ENCODE results near the gene TMEM30A. TPM values are rescaled to one million over a fixed set of nuclear protein-coding genes. Genes with fewer than 3 reads are reported as not detected.
A peak's percentile ranks its signal among the peaks of the same experiment; 100 is the strongest.

The TMEM30A gene
- total RNA-seq (2014; rRNA removed; shearing (Covaris generic)): 136 and 142 TPM in 2 replicates

- peak; percentile 99 for DNase-seq (ENCODE audit: low read depth)
Observed at GRCh38 chr6:75284632-75285282, at the start of gene TMEM30A. TSS of gene TMEM30A (minus strand) at chr6:75284792. CDS start at chr6:75284638, 154 bp downstream.

GRCh38 chr6:75333676-75334200 lies 49.1 kb upstream of the TMEM30A start:
- no peak for DNase-seq (ENCODE audit: low read depth)

DNA sequence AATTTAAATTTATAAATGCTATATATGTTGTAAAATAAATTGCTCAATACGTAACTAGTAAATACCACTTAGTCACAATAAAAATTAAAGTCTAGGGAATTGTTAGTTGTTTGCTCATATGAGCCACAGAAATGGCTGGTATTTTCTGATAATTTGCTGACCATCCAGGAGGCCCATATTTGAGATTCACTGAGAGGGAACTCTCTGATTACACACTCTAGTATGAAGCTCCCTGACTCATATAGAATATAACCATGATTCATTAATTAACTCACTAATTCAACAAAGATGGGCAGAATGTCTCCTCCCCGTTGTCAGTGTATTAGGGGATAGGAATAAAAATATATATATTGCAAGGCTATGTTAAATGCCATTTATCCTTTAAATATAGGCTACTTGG lies 46.6 kb upstream of the TMEM30A start:
- peak; percentile 3 for DNase-seq (ENCODE audit: low read depth)

GRCh38 chr6:75329703-75330102 lies 45.1 kb upstream of the TMEM30A start:
- DNase-seq (ENCODE audit: low read depth): no peak

DNA sequence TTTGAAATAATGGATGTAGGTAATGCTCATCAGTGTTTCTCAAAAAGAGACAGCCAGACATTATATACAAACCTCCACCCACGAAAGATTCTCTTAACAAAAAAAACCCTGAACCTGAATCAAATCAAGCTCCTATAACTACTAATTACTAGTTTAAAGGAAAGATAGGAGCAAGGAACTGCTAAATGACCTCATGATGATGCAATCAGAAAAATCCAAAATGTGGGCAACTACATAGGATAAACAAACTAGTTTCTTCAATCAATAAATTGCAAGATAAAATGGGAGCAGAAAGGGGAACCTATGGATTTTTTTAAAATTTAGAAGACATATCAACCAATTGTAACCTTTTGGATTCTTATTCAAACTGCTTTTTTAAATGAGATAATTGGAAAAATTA lies 43.2 kb upstream of the TMEM30A start:
- DNase-seq (ENCODE audit: low read depth): no peak

DNA sequence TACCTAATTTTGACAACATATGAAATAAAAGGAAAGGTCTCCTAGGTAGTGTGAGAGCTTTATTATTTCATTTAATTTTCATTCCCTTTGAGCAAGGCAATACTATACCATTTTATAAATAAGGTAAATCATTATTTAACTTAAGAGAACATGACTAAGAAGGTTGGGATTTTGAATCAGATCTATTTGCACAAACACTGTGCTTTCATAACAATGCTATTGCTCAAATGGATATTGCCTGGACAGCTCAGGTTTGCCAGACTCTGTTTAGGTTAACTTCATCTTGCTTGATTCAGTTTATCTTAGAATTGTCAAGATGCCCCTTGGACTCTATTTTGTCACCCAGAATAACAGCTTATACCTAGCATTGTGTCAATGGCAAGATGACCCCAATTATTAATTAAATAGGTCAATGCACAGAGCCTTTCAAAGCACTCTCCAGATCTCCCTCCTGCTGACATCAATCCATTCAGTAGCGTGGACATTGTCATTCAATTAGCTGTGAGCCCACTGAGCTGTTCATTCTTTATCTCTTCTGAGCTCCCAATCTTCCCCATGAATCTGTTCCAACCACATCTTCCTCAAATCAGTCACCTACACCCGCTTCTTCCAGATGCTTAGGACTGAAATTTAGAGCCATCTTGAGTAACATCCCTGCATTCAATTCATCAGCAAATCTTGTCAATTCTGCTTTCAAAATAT lies 42.1 kb upstream of the TMEM30A start:
- DNase-seq (ENCODE audit: low read depth): no peak

- DNase-seq (ENCODE audit: low read depth): no peak
Observed at GRCh38 chr6:75318900-75319299, 34.3 kb upstream of the TMEM30A start.

DNA sequence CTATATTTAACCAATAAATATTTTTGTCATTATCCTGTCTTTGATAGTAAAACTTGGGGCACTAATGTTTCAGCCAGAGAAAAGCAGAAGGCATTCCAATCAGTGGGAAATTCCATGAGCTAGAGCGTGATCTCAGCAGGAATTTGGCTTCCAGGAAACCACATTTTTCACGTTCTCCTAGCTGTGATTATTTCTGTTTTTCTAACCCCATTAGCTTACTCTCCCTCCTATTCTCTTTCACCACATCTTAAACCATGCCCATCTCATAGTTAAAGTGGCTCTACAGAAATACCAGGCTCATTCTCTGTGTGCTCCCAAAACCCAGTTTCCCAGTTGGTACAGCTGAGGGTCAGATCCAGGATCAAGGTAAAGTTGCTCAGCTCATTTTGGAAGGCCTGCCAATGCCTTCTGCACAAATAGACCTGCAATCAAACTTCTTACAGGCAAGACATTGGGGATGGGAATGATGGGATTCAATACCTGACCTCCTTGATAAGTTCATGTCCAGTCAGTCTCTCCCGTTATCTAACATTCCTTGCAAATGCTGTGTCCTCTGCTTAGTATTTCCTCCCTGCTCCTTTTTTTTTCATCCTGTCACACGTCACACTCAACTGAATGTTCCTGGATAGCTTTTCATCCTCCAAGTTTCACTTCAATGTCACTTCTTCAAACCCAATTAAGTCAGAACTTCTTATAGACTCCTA lies 33.1 kb upstream of the TMEM30A start:
- peak; percentile 2 for DNase-seq (ENCODE audit: low read depth)

DNA sequence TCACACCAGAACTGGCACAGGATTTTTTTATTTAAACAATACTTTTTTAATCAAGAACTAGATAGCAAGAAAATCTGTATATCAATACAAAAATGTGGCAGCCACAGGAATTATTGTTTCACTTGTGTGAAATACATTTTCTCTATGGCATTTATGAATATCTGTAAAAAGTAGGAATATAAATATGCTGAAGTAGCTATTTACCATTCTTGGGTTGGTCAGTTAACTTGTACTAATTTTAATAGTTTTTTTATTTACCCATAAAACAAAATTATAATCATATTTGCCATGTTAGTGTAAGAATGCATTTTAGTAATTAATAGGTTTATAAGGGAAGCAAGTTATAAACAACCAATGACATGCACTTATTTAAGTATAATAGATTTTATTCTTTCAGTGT lies 31.4 kb upstream of the TMEM30A start:
- DNase-seq (ENCODE audit: low read depth): no peak

DNA sequence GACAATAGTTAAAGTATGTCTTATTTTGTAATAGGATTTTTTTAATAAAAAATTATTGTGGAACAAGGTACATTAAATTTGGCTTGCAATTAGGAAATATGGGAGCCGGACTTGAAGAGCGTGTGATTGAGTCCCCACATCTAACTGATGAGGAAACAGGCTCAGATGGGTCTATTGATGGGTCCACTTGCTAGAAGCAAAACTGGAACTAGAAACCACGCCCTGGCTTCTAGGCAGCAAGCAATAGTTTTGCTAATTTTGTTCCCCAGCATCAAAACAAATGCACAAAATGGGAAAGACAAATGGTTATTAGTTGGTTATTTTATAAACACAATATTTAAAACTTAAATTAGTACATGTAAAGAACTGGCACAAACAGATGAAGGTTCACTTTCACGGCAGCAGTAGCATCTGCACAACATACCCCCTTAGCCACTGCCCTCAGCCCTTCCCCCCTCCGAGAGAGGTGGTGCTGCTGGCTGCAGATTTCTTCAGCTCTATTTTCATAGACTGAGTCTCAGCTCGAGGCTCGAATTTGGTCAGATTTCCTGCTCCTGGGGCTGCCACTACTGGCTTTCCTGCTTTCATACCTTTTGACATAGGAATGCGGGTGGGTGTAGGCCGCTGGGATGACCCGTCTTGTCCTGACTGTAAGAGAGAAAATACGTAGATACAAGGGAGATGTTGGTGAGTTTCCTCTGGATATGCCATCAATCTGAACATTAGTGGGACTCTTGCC lies 23.8 kb upstream of the TMEM30A start:
- DNase-seq (ENCODE audit: low read depth): no peak

GRCh38 chr6:75307364-75308004 lies 22.9 kb upstream of the TMEM30A start:
- no peak for DNase-seq (ENCODE audit: low read depth)

DNA sequence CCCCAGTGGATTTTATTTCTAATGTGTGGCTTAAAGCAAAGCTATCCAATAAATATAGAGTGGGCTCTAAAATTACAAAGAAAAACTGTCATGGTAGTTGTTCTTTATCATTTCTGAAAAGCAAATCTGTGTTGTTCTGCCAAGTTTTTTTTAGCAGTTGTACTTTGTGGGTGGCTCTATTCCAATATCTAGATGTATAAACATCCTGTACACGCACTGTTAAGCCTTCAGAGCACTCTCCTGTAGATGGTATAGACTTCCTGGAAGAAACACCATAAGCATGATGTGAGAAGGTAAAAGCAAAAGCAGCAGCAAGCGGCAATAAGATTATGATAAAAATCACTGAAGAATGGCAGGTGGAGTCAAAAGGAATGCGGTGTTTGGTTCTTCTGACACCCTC lies 21.5 kb upstream of the TMEM30A start:
- no peak for DNase-seq (ENCODE audit: low read depth)

GRCh38 chr6:75305573-75305972 lies 21.0 kb upstream of the TMEM30A start:
- no peak for DNase-seq (ENCODE audit: low read depth)

DNA sequence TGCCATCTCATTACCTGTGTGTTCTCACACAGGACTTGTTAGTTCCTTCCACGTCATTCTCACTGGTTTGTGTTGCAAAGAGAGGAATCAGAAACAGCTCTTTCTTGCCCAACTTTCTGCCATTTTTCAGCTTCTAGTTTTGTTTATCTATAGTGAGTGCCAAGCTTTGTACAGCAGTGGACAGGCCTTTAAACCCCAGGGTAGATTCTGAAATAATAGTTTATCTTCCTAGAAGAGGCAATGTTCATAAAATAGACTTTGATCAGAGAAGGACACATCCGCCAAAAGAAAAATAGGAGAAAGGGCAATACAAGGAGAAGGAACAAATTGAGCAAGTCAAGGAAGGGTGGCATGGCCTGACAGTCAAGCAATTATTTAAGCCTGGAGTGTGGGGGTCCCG lies 17.7 kb upstream of the TMEM30A start:
- no peak for DNase-seq (ENCODE audit: low read depth)

DNA sequence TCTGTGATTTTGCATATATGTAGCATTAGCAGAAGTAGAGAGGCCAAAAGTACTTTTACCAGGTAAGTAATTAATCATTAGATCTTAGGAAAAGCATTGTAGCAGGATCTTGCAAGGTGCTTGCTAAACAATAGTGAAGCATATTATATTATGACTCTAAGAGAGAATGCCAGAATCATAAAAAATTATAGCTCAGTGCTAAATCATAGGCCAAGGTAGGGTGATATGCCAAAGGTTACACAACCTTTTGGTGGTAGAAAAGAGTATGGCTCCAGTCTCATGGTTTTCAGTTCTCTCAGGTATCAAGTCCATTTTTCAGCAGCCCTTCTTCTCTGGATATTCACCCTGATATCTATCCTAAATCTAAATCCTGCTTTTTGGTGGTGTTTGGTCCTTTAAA lies 16.9 kb upstream of the TMEM30A start:
- no peak for DNase-seq (ENCODE audit: low read depth)

DNA sequence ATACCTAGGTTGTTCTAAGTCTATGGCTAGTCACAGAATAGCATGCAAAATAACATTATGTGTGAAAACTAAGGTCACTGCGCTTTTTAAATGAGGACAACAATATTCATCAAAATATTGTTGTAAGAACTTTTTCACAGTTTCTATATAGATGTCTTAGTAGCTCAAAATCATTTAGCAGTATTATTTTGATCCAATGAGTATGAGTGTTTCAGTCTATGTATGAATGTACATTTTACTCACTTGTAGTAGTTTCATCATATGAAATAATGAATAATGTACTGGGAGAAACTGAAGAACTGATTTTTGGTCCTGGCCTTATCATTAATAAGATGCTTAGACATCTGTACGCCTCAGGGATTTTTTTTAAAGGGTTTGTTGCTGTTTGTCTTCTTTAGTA lies 16.5 kb upstream of the TMEM30A start:
- no peak for DNase-seq (ENCODE audit: low read depth)

- DNase-seq (ENCODE audit: low read depth): no peak
Observed at GRCh38 chr6:75300531-75300855, 15.9 kb upstream of the TMEM30A start.

DNA sequence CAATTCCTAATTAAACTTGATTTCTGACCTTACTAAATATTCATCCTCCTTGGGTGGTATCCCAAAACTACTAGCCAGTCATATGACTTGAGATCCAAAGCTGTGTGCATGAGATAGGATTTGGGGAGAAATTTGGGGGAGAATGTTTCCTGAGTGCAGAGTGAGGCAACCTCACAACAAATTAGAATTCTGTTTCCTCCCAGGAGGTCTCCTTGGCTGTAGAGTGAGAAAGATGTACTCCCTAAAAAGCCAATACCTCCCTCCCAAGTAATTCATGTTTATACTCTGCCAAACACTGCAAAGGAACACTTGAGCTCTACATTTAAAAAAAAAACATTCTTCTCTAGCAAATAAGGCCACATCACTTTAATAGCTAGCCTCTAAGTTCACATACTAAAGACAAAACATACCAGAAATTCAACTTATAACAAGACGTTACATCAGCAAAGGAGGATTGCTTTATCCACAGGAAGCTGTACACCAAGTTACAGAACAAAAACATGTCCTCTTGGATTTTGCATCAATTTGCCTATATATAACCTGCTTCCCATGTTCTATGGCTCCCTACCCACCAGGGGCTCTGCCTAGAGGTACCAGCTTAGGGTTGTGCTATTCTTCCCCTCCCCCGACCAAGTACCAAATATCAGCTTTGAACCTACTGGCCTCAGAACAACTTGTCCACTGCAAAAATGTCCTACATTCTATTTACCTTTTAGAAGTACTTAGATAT lies 15.4 kb upstream of the TMEM30A start:
- no peak for DNase-seq (ENCODE audit: low read depth)

DNA sequence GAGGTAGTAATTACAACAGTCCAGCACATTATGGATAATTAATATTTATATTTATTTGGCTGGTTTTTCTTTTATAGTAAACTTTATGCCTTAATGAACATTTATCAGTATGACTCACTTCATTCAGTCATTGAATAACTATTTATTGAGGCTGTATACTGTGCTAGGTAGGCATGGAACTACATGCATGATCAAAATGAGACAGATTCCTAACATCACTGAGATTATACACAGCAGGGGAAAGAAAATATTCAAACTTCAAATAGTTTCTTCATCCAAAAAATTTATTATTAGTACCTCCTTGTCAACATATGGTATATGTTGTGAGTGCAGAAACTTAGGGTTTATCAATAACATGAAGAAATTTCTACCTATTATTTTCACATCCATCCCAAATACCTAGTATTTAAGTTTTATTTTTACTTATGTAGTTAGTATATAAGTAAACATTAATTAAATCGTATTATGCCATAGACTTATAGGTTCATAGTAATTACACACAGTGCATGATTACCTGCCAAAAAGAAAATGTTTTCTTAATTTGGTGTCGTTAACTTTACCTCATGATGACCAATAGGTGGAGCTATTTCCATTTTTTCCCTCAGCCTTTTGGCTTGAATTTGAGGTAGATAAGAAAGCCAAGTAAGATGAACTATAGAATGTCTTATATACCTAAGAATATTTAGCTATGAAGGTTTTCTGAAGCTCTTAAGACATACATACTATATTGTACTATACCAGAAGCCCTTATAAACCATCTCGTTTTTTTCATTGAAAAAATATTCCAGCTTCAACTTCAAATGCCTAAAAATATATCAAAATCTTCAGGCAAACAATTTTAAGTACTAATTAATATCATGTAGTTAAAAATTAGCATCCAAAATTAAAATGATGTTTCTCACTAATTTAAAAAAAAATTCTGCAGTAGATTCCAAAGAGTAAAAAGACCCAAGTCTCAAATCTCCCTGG lies 12.5 kb upstream of the TMEM30A start:
- peak; percentile 62 for DNase-seq (ENCODE audit: low read depth)

GRCh38 chr6:75292555-75292954 lies 8.0 kb upstream of the TMEM30A start:
- DNase-seq (ENCODE audit: low read depth): no peak
